A673 (cell line): ENCODE results near the gene IRF6. TPM values are rescaled to one million over a fixed set of nuclear protein-coding genes. Genes with fewer than 3 reads are reported as not detected.

ENCODE experiments used
- BruUV-seq: library from RNA; stranded (reverse); fragments of 400-500 nt; replicated peaks from 2 replicates; lab custom pipeline; 2021; lab: Mats Ljungman, UMichigan
- CTCF ChIA-PET: fragments of 300-600 bp; sonication (Branson Sonifier 250); formaldehyde crosslinking; loops from one replicate; lab custom pipeline; 2022; ENCODE audit warnings: antibody characterized with exemption; lab: Charles Lee
- POLR2A ChIA-PET: fragments of 300-600 bp; sonication (Branson Sonifier 250); formaldehyde crosslinking; loops from one replicate; lab custom pipeline; 2022; ENCODE audit warnings: antibody characterized with exemption; ENCODE audit not compliant: low non-redundant PET; lab: Charles Lee
- DNase-seq: peaks from one replicate; pipeline ENCODE4 v3.0.0-alpha.2; 2015; ENCODE audit warnings: low spot score
- H3K27ac ChIP-seq: fragments of 200-600 bp; sonication (generic); 2 replicates; pipeline ENCODE4 v1.5.1; 2016; ENCODE audit warnings: mixed run types, low read depth, mild to moderate bottlenecking, mixed read lengths, antibody characterized with exemption, low read length; ENCODE audit not compliant: poor library complexity, severe bottlenecking
- H3K27me3 ChIP-seq: fragments of 200-600 bp; sonication (generic); replicated peaks from 2 replicates; pipeline ENCODE4 v1.6.1; 2017; ENCODE audit warnings: mixed run types, low read depth, mild to moderate bottlenecking, mixed read lengths, antibody characterized with exemption, low read length; ENCODE audit not compliant: insufficient read depth, poor library complexity
- H3K36me3 ChIP-seq: fragments of 200-600 bp; sonication (generic); 2 replicates; pipeline ENCODE4 v1.6.1; 2016; ENCODE audit warnings: mixed run types, mild to moderate bottlenecking, mixed read lengths, antibody characterized with exemption, low read length; ENCODE audit not compliant: insufficient read depth, poor library complexity, severe bottlenecking
- H3K4me1 ChIP-seq: fragments of 200-600 bp; sonication (generic); 2 replicates; pipeline ENCODE4 v1.6.1; 2017; ENCODE audit warnings: mixed run types, mild to moderate bottlenecking, mixed read lengths, antibody characterized with exemption, low read length; ENCODE audit not compliant: insufficient read depth, poor library complexity, severe bottlenecking
- H3K4me3 ChIP-seq: fragments of 200-600 bp; sonication (generic); 2 replicates; pipeline ENCODE4 v1.5.1; 2016; ENCODE audit warnings: low read depth, mixed run types, mild to moderate bottlenecking, mixed read lengths, low read length; ENCODE audit not compliant: poor library complexity, severe bottlenecking
- H3K9me3 ChIP-seq: fragments of 200-600 bp; sonication (generic); 2 replicates; pipeline ENCODE4 v1.6.1; 2016; ENCODE audit warnings: mixed run types, low read depth, mild to moderate bottlenecking, mixed read lengths, antibody characterized with exemption, low read length; ENCODE audit not compliant: poor library complexity, severe bottlenecking
- EZH2 ChIP-seq: fragments of 200-600 bp; sonication (generic); IDR thresholded peaks from 2 replicates; pipeline ENCODE4 v1.6.1; 2017; ENCODE audit warnings: borderline replicate concordance, low read depth, mild to moderate bottlenecking, mixed read lengths, antibody characterized with exemption, low read length; ENCODE audit not compliant: poor library complexity, severe bottlenecking
- intact Hi-C: fragments of 100-400 bp; cut with micrococcal nuclease; formaldehyde crosslinking; loops from one replicate; pipeline ENCODE4 v1.10.0; 2022; ENCODE audit not compliant: unreplicated experiment
- total RNA-seq: library from RNA; stranded (reverse); gene quantifications from 2 replicates; pipeline ENCODE4 v1.2.3, GENCODE V29; 2021
- TF ChIP-seq, protein P1 (sequence below): fragments of 300-800, 200-600 bp; sonication (generic); conservative IDR thresholded peaks from 2 replicates; pipeline ENCODE4 v1.5.1; 2017; ENCODE audit warnings: low read depth, mild to moderate bottlenecking, antibody characterized with exemption, low read length, moderate library complexity, mixed read lengths

Gene IRF6
- total RNA-seq, 1 experiment from 2014 or later = 0.17 TPM

DNA sequence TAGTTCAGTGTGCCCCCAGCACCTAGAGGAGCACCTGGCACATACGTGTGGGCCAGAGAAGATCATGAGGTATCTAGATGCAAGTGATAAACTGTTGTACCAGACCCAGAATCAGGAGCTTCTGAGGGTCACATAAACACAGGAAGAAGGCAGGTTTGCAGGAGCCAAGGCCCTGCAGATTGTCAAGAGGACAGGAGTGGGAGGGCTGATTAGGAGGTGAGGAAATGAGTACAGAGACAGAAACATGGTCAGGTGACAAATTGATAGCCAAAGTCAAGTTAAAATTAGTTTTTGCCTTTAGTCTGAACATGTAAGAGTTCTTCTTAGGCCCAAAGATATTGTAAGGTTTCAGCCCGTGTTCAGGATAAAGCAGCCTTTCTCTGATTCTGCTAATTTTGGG is 64.1 kb downstream of the IRF6 start:
- H3K9me3 ChIP-seq = no peaks in the 10 kb centered on the region
- H3K36me3 ChIP-seq = no peaks in the 10 kb centered on the region
- TF ChIP-seq, protein P1, sequence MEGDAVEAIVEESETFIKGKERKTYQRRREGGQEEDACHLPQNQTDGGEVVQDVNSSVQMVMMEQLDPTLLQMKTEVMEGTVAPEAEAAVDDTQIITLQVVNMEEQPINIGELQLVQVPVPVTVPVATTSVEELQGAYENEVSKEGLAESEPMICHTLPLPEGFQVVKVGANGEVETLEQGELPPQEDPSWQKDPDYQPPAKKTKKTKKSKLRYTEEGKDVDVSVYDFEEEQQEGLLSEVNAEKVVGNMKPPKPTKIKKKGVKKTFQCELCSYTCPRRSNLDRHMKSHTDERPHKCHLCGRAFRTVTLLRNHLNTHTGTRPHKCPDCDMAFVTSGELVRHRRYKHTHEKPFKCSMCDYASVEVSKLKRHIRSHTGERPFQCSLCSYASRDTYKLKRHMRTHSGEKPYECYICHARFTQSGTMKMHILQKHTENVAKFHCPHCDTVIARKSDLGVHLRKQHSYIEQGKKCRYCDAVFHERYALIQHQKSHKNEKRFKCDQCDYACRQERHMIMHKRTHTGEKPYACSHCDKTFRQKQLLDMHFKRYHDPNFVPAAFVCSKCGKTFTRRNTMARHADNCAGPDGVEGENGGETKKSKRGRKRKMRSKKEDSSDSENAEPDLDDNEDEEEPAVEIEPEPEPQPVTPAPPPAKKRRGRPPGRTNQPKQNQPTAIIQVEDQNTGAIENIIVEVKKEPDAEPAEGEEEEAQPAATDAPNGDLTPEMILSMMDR = no peak
- TF ChIP-seq EZH2 = no peak
- no TSS peak for BruUV-seq
- H3K27ac ChIP-seq = no peak overlapping the region
- intact Hi-C loops = no loop called here
- no peak overlapping the region for H3K4me3 ChIP-seq
- no peaks in the 10 kb centered on the region for H3K4me1 ChIP-seq
- H3K27me3 ChIP-seq = no peaks in the 10 kb centered on the region
- ChIA-PET CTCF (no interaction called here), POLR2A (no interaction called here)
- no peak for DNase-seq

DNA sequence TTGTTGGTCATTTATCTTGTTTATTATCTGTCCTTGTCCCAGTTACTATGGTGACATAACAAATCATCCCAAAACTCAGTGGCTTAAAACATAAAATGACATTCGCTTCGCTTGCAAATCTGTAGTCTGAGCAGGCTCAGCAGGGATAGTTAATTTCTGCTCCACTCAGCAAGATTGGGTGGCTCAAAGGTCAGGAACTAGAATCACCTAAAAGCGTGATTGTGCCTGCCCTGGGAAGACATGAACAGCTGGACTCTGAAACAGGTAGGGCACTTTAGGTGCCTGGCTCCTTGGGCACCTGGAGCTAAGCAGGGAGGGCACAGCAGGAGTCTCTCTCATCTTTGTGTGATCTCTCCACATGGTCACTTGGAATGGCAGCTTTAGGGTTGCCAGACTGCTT is 64.7 kb downstream of the IRF6 start:
- no peak overlapping the region for H3K4me3 ChIP-seq
- TF ChIP-seq, protein P1 = no peak
- TF ChIP-seq EZH2 = no peak
- H3K9me3 ChIP-seq = no peaks in the 10 kb centered on the region
- no TSS peak for BruUV-seq
- H3K4me1 ChIP-seq = no peaks in the 10 kb centered on the region
- H3K36me3 ChIP-seq = no peaks in the 10 kb centered on the region
- H3K27ac ChIP-seq = no peak overlapping the region
- POLR2A ChIA-PET = no interaction called here
- intact Hi-C loops = no loop called here
- no peaks in the 10 kb centered on the region for H3K27me3 ChIP-seq
- CTCF ChIA-PET = no interaction called here
- no peak for DNase-seq

DNA sequence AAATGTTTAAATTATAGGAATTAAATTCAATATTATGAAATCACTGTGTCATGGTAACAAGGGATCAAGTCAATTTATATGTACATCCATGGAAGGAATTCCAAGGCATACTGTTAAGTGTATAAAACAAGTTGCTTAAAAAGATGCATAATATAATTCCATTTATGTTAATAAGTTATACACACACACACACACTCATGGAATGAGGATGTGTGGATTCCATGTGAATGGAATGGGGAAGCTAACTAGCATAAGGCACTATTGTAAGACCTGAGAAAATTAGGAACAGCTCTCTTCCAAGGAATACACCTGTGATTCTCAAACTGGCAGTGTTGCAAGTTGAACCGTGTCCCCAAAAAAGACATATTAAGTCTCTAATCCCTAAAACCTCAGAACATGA is 67.7 kb downstream of the IRF6 start:
- H3K4me3 ChIP-seq = no peak overlapping the region
- CTCF ChIA-PET = no interaction called here
- no TSS peak for BruUV-seq
- H3K27ac ChIP-seq = no peak overlapping the region
- no peak for DNase-seq
- TF ChIP-seq, protein P1 = no peak
- no peak for TF ChIP-seq EZH2
- no peaks in the 10 kb centered on the region for H3K4me1 ChIP-seq
- no peaks in the 10 kb centered on the region for H3K9me3 ChIP-seq
- intact Hi-C loops = no loop called here
- H3K36me3 ChIP-seq = no peaks in the 10 kb centered on the region
- H3K27me3 ChIP-seq = no peaks in the 10 kb centered on the region
- POLR2A ChIA-PET = no interaction called here
